NCI-H1417 treated with DMSO at 0.1 percent for 48 hours (cell line): ENCODE data around the gene SERPINB10.
"Not testable (repeated sequence)": the region's sequence is repeated elsewhere in the genome, so short reads cannot be mapped to it uniquely, and the experiment has no call there.

Source experiments
- DNase-seq: peaks from one replicate; lab custom pipeline; 2025; lab: John Stamatoyannopoulos, UW

Gene SERPINB10

GRCh38 chr18:63892566-63892965 lies 15.2 kb upstream of the SERPINB10 start:
- DNase-seq: no peak

DNA sequence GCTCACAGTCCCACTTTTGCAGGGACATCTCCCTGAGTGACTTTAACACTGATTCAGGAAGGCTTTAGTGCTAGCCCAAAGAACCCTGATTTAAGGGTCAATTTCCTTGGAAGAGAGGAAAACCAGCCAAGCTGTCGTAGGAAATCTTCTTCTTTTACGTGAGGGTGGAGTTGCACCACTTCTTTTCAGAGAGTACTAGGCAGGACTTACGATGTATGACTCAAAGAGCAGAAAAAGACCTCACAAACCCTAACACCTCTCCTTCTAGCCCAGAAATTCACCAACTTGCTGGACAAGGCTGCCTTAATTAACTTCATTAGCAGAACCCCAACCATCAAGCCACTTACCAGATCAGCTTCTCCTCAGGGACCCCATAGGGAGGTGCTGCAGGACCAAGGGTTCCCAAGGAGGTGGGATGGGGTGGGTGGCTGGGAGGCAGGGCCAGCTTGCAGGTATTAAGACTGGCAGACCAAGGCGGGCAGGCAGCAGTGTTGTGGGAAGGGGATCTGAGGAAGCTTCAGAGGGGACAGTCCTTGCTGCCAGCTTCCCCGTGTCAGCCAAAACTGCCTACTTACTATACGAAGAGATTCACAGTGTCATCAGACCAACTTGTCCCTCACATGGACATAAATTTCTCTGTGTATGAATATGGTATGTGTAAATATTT lies 13.5 kb upstream of the SERPINB10 start:
- DNase-seq: no peak

- DNase-seq: no peak
These were observed 12.6 kb upstream of the SERPINB10 start for GRCh38 chr18:63895190-63895589.

DNA sequence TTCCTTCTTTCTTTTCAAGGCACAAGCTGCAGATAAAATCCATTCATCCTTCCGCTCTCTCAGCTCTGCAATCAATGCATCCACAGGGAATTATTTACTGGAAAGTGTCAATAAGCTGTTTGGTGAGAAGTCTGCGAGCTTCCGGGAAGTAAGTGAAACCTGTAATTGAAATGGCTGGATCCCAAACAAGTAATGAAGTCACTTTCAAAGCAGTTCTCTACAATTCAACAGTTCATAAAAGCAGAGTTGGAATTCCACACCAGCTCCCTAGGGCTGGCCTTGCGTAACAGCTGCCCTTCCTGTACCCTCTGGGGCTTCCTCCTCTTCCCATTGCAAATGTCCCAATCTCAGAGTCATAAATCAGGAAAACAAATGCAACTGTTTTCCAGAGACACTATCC lies 10.7 kb upstream of the SERPINB10 start:
- no peak for DNase-seq

- DNase-seq: no peak
These were observed 8.6 kb upstream of the SERPINB10 start for GRCh38 chr18:63899206-63899605.

- DNase-seq: no peak
These were observed 3.7 kb upstream of the SERPINB10 start for GRCh38 chr18:63903851-63904570.

- DNase-seq: no peak
These were observed 3.1 kb upstream of the SERPINB10 start for GRCh38 chr18:63904694-63905093.

- DNase-seq: no peak
These were observed 2.4 kb upstream of the SERPINB10 start for GRCh38 chr18:63905361-63905760.

GRCh38 chr18:63906056-63906455 lies 1.7 kb upstream of the SERPINB10 start:
- DNase-seq: no peak

DNA sequence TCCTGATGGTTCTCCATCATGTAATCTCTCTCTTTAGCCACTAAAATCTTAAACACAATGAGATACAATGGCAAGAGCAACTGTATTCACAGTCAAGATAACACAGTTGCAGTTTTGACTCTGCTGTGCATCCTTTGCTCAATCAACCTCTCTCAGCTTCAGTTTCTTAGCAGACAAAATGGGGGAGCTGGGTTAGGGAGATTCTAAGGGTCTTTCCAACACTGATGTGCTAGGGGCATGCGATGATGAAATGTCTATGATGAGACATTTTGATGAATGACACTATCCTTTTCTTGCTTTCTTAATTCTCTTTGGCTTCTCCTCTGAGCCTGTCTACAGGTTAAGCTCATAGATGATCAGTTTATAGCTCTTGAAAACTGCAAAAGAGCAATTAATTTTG lies 1.1 kb downstream of the SERPINB10 start:
- DNase-seq: no peak

DNA sequence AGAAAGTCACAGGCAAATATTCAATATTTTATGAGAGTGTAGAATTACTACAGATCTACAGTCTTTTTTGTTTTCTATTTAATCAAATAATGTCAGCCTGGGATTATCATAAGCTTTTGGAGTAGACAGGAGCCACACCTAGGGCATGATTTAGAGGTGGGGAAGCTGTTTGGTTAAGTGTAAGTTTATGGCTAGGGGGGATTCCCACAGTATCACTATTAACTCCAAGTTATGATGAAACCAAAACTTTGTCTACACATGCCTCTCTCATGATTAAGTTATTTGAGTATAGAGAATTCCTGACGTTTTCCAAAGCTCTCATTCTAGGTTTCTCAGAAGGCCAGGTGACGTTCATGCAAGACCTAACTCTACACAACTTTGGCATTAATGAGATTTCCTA lies 2.1 kb downstream of the SERPINB10 start:
- DNase-seq: no peak

GRCh38 chr18:63917817-63918216 lies 10.1 kb downstream of the SERPINB10 start:
- DNase-seq: no peak

DNA sequence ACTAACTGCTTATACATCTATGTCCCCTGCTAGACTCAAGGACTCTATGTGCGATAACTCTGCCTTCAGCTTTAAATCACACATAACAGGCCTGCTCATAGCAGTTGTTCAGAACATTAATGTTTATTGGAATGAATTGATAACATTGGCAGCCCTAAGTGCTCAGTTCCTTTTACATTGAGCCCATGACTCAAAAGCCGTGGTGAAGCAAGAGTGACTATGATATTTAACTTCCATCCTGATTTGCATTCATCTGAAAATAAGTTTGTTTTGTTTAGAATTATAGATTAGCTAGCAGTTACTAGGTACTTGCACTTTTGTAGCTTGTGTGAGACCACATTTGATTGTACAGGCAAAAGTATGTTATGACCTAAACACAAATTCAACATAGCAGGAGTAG lies 14.3 kb downstream of the SERPINB10 start:
- DNase-seq: no peak

DNA sequence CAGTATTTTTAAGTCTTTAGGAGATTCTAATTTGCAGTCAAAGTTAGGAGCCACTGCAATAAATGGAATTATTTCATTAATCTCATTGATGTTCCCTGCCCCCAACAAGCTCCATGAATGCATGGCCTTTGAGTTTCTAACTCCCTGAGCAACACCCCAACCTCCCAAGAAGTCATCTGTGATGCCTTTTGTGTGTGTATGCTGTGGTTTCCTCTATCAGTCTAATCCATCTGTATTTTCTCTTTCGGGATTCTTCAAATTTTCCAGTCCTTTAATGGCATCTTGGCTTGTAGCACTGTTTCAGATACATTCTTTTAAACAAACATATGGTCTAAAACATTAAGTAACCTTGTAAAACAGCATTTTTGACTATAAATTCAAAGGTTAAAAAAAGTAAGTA lies 16.8 kb downstream of the SERPINB10 start:
- DNase-seq: no peak

DNA sequence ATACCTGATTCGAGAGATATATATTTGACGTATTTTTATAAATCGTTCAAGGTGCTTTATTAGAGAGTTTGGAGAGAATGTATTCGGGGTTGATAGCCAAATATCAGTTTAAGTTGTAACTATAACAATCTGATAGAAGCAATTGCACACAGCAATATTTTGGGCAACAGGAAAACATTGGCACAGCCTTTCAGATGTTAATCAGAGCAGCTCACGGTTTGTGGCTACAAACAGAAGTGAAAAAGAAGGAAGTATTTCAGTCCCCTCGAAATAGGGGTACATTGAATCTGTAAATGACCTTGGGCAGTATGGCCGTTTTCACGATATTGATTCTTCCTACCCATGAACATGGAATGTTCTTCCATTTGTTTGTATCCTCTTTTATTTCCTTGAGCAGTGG lies 20.6 kb downstream of the SERPINB10 start:
- no peak for DNase-seq

DNA sequence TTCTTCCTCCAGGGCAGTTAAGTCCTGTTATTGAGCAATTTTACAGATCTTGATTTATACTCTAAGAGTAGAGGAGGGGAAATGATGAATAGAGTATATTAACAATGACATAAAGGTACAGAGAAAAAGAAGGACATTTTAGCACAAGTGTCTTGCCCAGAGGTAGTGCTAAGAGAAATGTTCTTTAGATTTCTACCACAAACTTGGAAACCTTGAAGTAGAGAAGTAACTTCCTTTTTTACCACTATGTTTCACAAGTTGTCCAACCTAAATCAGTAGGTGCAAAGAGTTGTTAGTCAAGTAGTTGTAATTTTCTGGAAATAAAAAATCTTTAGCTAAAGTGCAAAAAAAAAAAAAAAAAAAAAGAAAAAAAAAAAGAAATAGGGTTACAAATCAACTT lies 21.6 kb downstream of the SERPINB10 start:
- not testable (repeated sequence) for DNase-seq

GRCh38 chr18:63930773-63931354 lies 23.1 kb downstream of the SERPINB10 start:
- DNase-seq: no peak

DNA sequence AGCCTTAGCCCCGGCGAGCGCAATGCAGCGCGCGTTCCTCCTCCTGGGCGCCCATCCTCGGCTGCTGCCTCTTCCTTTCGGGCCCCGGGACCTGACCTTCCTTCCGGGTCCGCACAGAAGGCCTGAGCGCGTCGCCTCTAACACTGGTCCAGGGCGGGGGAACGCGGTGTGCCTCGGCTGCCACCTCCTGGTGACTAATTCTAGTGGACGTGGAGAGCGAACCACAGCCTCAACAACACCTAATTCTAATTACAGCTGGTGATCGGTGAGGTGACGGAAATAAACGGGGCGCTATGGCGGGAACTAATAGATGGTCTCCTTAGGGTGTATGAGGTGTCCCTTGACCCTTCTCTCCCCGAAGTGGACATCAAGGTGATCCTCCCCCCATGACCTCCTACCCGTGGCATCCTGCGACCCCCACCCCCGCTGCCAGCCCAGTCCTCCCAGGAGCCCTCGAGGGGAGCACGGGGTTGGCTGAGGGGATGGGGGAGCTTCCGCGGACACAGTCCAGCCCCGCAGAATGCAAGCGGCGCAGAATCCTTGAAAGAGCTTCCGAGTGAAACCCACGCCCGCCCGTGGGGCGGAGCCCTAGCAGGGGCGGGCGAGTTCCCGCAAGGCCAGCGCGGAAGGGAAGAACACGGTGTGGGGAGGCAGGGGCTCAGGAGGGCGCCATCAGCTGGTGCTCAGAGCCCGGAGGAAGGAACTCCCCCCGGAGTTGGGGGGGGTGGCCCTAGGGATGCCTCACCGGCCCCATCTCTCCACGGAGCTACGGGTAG lies 28.6 kb downstream of the SERPINB10 start:
- DNase-seq: peak; percentile 45

DNA sequence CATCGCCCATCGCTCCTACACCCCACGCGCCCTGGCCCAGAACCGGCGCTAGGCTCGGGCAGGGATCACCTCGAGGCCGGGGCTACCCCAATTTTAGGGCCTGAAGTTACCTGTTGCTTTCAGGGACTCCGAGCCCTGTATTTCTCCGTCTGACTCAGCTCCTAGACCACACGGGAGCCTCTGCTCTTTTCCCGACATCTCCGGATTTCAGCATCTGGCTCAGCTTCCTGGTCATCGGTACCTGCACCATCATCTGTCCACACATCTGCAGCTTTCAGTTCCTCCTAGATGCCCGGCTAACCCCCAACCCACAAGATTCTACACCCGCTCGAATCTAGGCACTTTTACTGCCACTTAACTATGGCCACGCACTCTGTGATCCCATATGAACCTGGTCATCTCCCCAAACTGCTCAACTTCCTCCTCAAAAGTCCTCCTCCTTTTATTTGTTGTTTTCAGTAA lies 29.2 kb downstream of the SERPINB10 start:
- DNase-seq: no peak

DNA sequence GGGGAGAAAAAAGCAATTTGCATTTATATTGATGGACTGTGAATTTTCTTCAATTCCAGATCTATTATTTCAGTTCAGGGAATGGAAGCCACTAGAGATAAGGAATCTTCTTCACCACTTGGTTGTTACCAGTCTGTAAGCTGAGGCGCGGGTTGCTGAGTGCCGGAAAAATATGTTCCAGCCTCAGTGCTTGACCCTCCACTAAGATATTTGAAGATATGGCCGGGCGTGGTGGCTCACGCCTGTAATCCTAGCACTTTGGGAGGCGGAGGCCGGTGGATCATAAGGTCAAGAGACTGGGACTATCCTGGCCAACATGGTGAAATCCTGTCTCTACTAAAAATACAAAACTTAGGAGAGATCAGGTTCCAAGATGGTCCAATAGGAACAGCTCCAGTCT lies 32.2 kb downstream of the SERPINB10 start:
- DNase-seq: no peak

- not testable (repeated sequence) for DNase-seq
These were observed 32.8 kb downstream of the SERPINB10 start for GRCh38 chr18:63940543-63941050.

DNA sequence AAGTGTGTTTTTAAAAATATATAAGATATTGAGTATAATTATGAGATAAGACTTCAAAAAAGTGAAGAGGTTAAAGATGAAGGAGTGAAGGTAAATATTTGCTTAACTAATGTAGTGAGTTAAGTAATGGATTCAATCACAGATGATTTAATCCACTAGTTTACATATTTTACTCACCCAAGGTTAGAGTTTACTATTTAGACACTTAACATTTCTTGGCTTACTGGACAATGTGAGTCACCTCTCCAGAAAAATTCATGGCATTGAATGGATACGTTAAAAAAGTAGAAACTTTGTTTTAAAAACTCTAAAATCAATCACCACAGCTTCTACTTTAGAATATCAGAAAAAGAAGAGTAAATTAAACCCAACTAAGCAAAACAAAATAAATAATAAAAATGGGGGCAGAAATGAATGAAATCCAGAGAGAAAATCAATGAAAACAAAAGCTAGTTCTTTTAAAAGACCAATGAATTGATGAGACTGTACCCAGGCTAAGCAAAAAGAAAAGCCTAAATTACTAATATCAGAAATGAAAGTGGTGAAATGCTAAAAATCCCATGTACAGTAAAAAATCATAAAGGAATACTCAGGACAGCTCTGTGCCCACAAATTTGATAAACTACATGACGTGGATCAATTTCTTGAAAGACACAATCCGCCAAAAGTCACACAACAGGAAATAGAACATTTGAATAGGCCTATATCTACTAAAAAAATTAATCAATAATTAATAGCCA lies 39.5 kb downstream of the SERPINB10 start:
- no peak for DNase-seq
